PC-9 (cell line): Measurements from ENCODE around the gene BFAR. TPM values are rescaled to one million over a fixed set of nuclear protein-coding genes. Genes with fewer than 3 reads are reported as not detected.

ENCODE experiments used
- BruUV-seq: library from RNA; stranded (reverse); fragments of 400-500 nt; replicated peaks from 2 replicates; lab custom pipeline; 2021; lab: Mats Ljungman, UMichigan
- CTCF ChIA-PET: fragments of 300-600 bp; sonication (Branson Sonifier 250); formaldehyde crosslinking; loops from one replicate; lab custom pipeline; 2022; ENCODE audit warnings: antibody characterized with exemption; lab: Charles Lee
- POLR2A ChIA-PET: fragments of 300-600 bp; sonication (Branson Sonifier 250); formaldehyde crosslinking; loops from one replicate; lab custom pipeline; 2022; ENCODE audit warnings: antibody characterized with exemption; ENCODE audit not compliant: unreplicated experiment; lab: Charles Lee
- DNase-seq, 2 experiments: peaks; one replicate each; pipeline versions ENCODE4 v3.0.0 to v3.0.0-alpha.2; 2015 to 2022; ENCODE audit warnings: mixed read lengths in 1 of 2
- H2AFZ ChIP-seq: fragments of 200-600 bp; sonication (generic); 2 replicates; pipeline ENCODE4 v1.8.1; 2017; ENCODE audit warnings: antibody characterized with exemption
- H3F3A ChIP-seq: fragments of 200-600 bp; sonication (generic); 2 replicates; pipeline ENCODE4 v1.8.1; 2017; ENCODE audit warnings: antibody characterized with exemption, mild to moderate bottlenecking, low read depth; ENCODE audit not compliant: insufficient read depth
- H3K27ac ChIP-seq: fragments of 200-600 bp; sonication (generic); 2 replicates; pipeline ENCODE4 v1.6.1; 2016; ENCODE audit warnings: mixed run types
- H3K27me3 ChIP-seq: fragments of 200-600 bp; sonication (generic); 2 replicates; pipeline ENCODE4 v1.6.1; 2016; ENCODE audit warnings: low read depth, mixed run types; ENCODE audit not compliant: insufficient read depth
- H3K36me3 ChIP-seq: fragments of 200-600 bp; sonication (generic); 2 replicates; pipeline ENCODE4 v1.6.1; 2016; ENCODE audit warnings: low read depth, mixed run types
- H3K4me1 ChIP-seq: fragments of 200-600 bp; sonication (generic); replicated peaks from 2 replicates; pipeline ENCODE4 v1.6.1; 2016; ENCODE audit warnings: mixed run types; ENCODE audit not compliant: insufficient read depth
- H3K4me2 ChIP-seq: fragments of 200-600 bp; sonication (generic); 2 replicates; pipeline ENCODE4 v1.6.1; 2017; ENCODE audit warnings: mixed run types
- H3K4me3 ChIP-seq: fragments of 200-600 bp; sonication (generic); 2 replicates; pipeline ENCODE4 v1.6.1; 2016; ENCODE audit warnings: mixed run types
- H3K79me2 ChIP-seq: fragments of 200-600 bp; sonication (generic); 2 replicates; pipeline ENCODE4 v1.6.1; 2017; ENCODE audit warnings: low read depth, mixed run types
- H3K9me2 ChIP-seq: fragments of 200-600 bp; sonication (generic); 2 replicates; pipeline ENCODE4 v1.8.1; 2017; ENCODE audit warnings: mild to moderate bottlenecking; ENCODE audit not compliant: insufficient read depth
- H3K9me3 ChIP-seq: fragments of 200-600 bp; sonication (generic); 2 replicates; pipeline ENCODE4 v1.8.1; 2016; ENCODE audit warnings: low read depth; ENCODE audit not compliant: insufficient read depth
- H4K20me1 ChIP-seq: fragments of 200-600 bp; sonication (generic); 2 replicates; pipeline ENCODE4 v1.8.1; 2017; ENCODE audit not compliant: insufficient read depth
- CTCF ChIP-seq: fragments of 200-600 bp; sonication (generic); conservative IDR thresholded peaks from 2 replicates; pipeline ENCODE4 v1.6.1; 2017; ENCODE audit warnings: mixed run types, antibody characterized with exemption, mild to moderate bottlenecking, moderate library complexity
- EZH2 ChIP-seq: fragments of 200-600 bp; sonication (generic); IDR thresholded peaks from 2 replicates; pipeline ENCODE4 v1.8.0; 2017; ENCODE audit warnings: antibody characterized with exemption, low read depth
- intact Hi-C: fragments of 100-400 bp; cut with micrococcal nuclease; formaldehyde crosslinking; loops from one replicate; pipeline ENCODE4 v1.10.0; 2022; ENCODE audit not compliant: unreplicated experiment
- total RNA-seq: library from RNA; stranded (reverse); gene quantifications from 2 replicates; pipeline ENCODE4 v1.2.3, GENCODE V29; 2021

The BFAR gene
- total RNA-seq, 1 experiment from 2014 or later = 97.9 TPM

- Histone ChIP-seq H3K4me1 (no peaks in the 10 kb centered on the region), H3K9me2 (no peaks in the 10 kb centered on the region), H3F3A (no peaks in the 10 kb centered on the region), H4K20me1 (no peaks in the 10 kb centered on the region), H3K27me3 (no peaks in the 10 kb centered on the region), H3K4me3 (no peak overlapping the region), H3K79me2 (no peaks in the 10 kb centered on the region), H2AFZ (no peak overlapping the region), H3K4me2 (no peak overlapping the region), H3K27ac (no peak overlapping the region), H3K9me3 (no peaks in the 10 kb centered on the region), H3K36me3 (peaks cover 7% of the 10 kb centered on the region; the same call in 1 of the 2 replicates)
- no peak for DNase-seq
- BruUV-seq = no TSS peak
- intact Hi-C loops = no loop called here
- ChIA-PET CTCF (no interaction called here), POLR2A (no interaction called here)
- TF ChIP-seq CTCF (no peak), EZH2 (no peak)
Measured at GRCh38 chr16:14618566-14618965, 14.2 kb upstream of the BFAR start.

GRCh38 chr16:14627078-14627477 lies 5.7 kb upstream of the BFAR start:
- no TSS peak for BruUV-seq
- Histone ChIP-seq H3K27me3 (no peaks in the 10 kb centered on the region), H3K4me3 (no peak overlapping the region), H3K79me2 (peaks cover 22% of the 10 kb centered on the region), H3K36me3 (peaks cover 19% of the 10 kb centered on the region), H3K9me2 (no peaks in the 10 kb centered on the region), H3F3A (peaks cover 5% of the 10 kb centered on the region; the same call in 1 of the 2 replicates), H4K20me1 (no peaks in the 10 kb centered on the region), H3K4me2 (no peak overlapping the region), H3K4me1 (peaks cover 27% of the 10 kb centered on the region), H3K9me3 (no peaks in the 10 kb centered on the region), H2AFZ (no peak overlapping the region), H3K27ac (no peak overlapping the region)
- no peak for DNase-seq
- no peak for TF ChIP-seq EZH2
- no peak for TF ChIP-seq CTCF
- intact Hi-C loops = no loop called here
- ChIA-PET POLR2A (no interaction called here), CTCF (no interaction called here)

- no peak for DNase-seq
- no peaks in the 10 kb centered on the region for H3K9me3 ChIP-seq
- H3K4me3 ChIP-seq = peak overlapping the region; percentile 92
- H3K9me2 ChIP-seq = no peaks in the 10 kb centered on the region
- no TSS peak for BruUV-seq
- peak overlapping the region; percentile 88; the same call in 1 of the 2 replicates for H2AFZ ChIP-seq
- no peak overlapping the region for H3K27ac ChIP-seq
- H4K20me1 ChIP-seq = no peaks in the 10 kb centered on the region
- POLR2A ChIA-PET = no interaction called here
- intact Hi-C loops = no loop called here
- peaks cover 34% of the 10 kb centered on the region for H3K79me2 ChIP-seq
- CTCF ChIA-PET = interaction anchor here (0.6 kb wide), 1 partner anchor 67 kb away, joined by 6 read pairs; no protein-coding TSS in a partner anchor
- TF ChIP-seq EZH2 = no peak
- no peak for TF ChIP-seq CTCF
- peaks cover 17% of the 10 kb centered on the region for H3K36me3 ChIP-seq
- H3F3A ChIP-seq = peaks cover 8% of the 10 kb centered on the region; the same call in 1 of the 2 replicates
- peaks cover 29% of the 10 kb centered on the region for H3K4me1 ChIP-seq
- peak overlapping the region; percentile 97 for H3K4me2 ChIP-seq
- no peaks in the 10 kb centered on the region for H3K27me3 ChIP-seq
Measured at GRCh38 chr16:14628806-14629611, 3.7 kb upstream of the BFAR start.
